Parathyroid adenoma (tissue), 2 donors: ENCODE results near the gene SGMS2.

Experiments used
- H2AFZ ChIP-seq: fragments of 300-600 bp; sonication (generic); one replicate; pipeline ENCODE4 v1.7.0; 2017; ENCODE audit warnings: antibody characterized with exemption, mild to moderate bottlenecking
- H3K27ac ChIP-seq: fragments of 300-600 bp; sonication (generic); one replicate; pipeline ENCODE4 v1.7.0; 2017
- H3K27me3 ChIP-seq: fragments of 300-600 bp; sonication (generic); one replicate; pipeline ENCODE4 v1.7.0; 2017; ENCODE audit warnings: low read length; ENCODE audit not compliant: control insufficient read depth, insufficient read depth
- H3K36me3 ChIP-seq: fragments of 300-600 bp; sonication (generic); one replicate; pipeline ENCODE4 v1.7.0; 2017; ENCODE audit warnings: low read length; ENCODE audit not compliant: control insufficient read depth, insufficient read depth
- H3K4me1 ChIP-seq: fragments of 300-600 bp; sonication (generic); one replicate; pipeline ENCODE4 v1.7.0; 2017; ENCODE audit warnings: control low read depth
- H3K4me2 ChIP-seq: fragments of 300-600 bp; sonication (generic); one replicate; pipeline ENCODE4 v1.7.0; 2017; ENCODE audit warnings: low read length
- H3K4me3 ChIP-seq: fragments of 300-600 bp; sonication (generic); one replicate; pipeline ENCODE4 v1.7.0; 2017; ENCODE audit warnings: low read depth, low read length
- H3K79me2 ChIP-seq: fragments of 300-600 bp; sonication (generic); one replicate; pipeline ENCODE4 v1.7.0; 2017; ENCODE audit warnings: control low read depth
- H3K9ac ChIP-seq: fragments of 300-600 bp; sonication (generic); one replicate; pipeline ENCODE4 v1.7.0; 2017; ENCODE audit warnings: mild to moderate bottlenecking
- H3K9me3 ChIP-seq: fragments of 300-600 bp; sonication (generic); one replicate; pipeline ENCODE4 v1.7.0; 2017; ENCODE audit warnings: low read length; ENCODE audit not compliant: control insufficient read depth
- TF ChIP-seq, protein P1 (sequence below): fragments of 300-600 bp; sonication (generic); IDR thresholded peaks from one replicate; pipeline ENCODE4 v1.7.0; 2017; ENCODE audit warnings: antibody characterized with exemption, mild to moderate bottlenecking
- donor health status: primary hyperparathyroidism.

Gene SGMS2

DNA sequence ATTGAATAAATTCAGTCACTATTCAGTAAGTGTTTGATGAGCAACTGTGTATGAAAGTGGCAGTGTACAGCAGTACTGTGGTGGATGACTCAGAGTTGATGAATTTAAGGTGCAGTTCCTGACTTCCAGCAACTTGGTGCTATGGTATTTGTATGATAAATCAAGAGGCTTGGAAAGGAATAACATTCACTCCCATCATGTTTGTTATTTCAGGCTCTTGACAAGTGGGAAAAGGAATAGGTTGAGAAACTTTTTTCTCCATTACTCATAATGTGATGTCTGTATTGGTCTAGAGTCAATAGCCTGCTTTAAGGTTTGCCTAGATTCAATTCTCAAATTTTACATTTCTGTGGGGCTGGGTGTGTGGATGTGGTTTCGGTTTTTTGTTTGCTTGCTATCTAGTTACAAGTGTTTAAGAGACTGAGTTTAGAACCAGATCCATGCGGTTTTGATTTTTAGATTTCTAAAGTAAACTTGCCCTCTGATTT, 71.5 kb downstream of the SGMS2 start:
- Histone ChIP-seq H3K79me2 (no peaks in the 10 kb centered on the region), H3K36me3 (no peaks in the 10 kb centered on the region), H3K4me1 (no peaks in the 10 kb centered on the region), H3K9me3 (no peaks in the 10 kb centered on the region), H3K4me2 (no peak overlapping the region), H3K4me3 (no peak overlapping the region), H3K27ac (no peak overlapping the region), H2AFZ (no peak overlapping the region), H3K9ac (no peak overlapping the region), H3K27me3 (no peaks in the 10 kb centered on the region)
- TF ChIP-seq, protein P1, sequence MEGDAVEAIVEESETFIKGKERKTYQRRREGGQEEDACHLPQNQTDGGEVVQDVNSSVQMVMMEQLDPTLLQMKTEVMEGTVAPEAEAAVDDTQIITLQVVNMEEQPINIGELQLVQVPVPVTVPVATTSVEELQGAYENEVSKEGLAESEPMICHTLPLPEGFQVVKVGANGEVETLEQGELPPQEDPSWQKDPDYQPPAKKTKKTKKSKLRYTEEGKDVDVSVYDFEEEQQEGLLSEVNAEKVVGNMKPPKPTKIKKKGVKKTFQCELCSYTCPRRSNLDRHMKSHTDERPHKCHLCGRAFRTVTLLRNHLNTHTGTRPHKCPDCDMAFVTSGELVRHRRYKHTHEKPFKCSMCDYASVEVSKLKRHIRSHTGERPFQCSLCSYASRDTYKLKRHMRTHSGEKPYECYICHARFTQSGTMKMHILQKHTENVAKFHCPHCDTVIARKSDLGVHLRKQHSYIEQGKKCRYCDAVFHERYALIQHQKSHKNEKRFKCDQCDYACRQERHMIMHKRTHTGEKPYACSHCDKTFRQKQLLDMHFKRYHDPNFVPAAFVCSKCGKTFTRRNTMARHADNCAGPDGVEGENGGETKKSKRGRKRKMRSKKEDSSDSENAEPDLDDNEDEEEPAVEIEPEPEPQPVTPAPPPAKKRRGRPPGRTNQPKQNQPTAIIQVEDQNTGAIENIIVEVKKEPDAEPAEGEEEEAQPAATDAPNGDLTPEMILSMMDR: no peak

DNA sequence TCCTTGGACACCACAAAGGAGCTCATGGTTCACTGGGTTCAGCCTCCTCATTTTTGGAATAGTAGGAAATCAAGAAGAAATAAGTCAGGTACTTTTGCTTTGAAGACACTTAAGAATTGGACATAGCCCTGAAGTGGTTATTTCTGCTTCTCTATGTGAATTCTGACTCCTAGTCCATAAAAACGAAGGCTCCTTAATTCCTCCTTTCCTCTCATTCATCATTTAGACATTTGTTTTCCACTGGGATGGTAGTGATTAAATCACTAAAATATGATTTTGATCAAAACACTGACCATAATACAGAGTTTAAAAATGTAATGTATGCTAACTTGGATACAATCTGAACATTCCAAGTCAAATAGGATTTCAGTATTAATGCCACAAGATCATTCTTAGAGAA, 71.9 kb downstream of the SGMS2 start:
- Histone ChIP-seq H3K4me3 (no peak overlapping the region), H3K9me3 (no peaks in the 10 kb centered on the region), H3K79me2 (no peaks in the 10 kb centered on the region), H3K9ac (no peak overlapping the region), H3K36me3 (no peaks in the 10 kb centered on the region), H3K27ac (no peak overlapping the region), H3K4me2 (no peak overlapping the region), H3K27me3 (no peaks in the 10 kb centered on the region), H3K4me1 (no peaks in the 10 kb centered on the region), H2AFZ (no peak overlapping the region)
- TF ChIP-seq, protein P1: no peak

DNA sequence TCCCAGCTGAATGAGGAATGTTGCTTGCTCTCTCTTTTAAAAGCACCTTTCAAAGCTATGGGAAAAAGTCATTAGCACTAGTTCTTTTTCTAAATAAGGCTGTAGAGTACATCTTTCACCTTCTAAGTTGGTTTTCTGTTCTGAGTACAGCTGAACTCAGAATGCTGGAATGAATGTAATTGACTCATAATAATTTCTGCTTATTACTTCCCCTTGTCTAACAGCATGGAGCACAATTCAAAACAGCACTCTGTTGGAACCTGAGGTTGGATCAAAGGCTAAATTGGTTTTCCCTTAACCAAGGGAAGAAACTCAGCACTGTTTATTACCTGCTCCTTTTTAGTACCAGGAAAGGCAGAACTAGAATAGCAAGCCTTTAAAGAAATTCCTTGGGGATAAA, 73.1 kb downstream of the SGMS2 start:
- TF ChIP-seq, protein P1: no peak
- Histone ChIP-seq H2AFZ (no peak overlapping the region), H3K36me3 (no peaks in the 10 kb centered on the region), H3K27me3 (no peaks in the 10 kb centered on the region), H3K9me3 (no peaks in the 10 kb centered on the region), H3K4me2 (no peak overlapping the region), H3K27ac (no peak overlapping the region), H3K9ac (no peak overlapping the region), H3K4me3 (no peak overlapping the region), H3K4me1 (no peaks in the 10 kb centered on the region), H3K79me2 (no peaks in the 10 kb centered on the region)

DNA sequence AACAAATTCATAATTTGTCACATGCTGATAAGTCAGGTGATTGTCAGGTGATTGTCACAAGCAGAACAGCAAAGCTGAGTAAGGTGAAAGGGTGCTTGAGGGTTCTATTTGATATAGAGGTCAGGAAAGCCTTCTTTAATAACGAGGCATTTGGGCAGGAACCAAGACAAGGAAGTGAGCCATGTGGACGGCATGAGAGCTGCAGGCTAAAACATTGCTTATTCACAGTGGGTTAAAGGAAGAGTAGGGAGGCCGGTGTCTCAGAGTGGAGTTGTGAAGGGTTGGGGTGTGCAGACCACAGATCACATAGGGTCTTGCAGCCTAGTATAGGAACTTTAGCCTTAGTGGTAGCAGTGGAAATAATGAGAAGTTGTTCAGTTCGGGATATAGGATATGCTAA, 75.3 kb downstream of the SGMS2 start:
- no peaks in the 10 kb centered on the region for H3K79me2 ChIP-seq
- no peak overlapping the region for H3K9ac ChIP-seq
- H2AFZ ChIP-seq: no peak overlapping the region
- TF ChIP-seq, protein P1: no peak
- no peaks in the 10 kb centered on the region for H3K27me3 ChIP-seq
- H3K4me3 ChIP-seq: no peak overlapping the region
- no peaks in the 10 kb centered on the region for H3K4me1 ChIP-seq
- H3K27ac ChIP-seq: no peak overlapping the region
- no peaks in the 10 kb centered on the region for H3K9me3 ChIP-seq
- H3K4me2 ChIP-seq: no peak overlapping the region
- H3K36me3 ChIP-seq: no peaks in the 10 kb centered on the region

DNA sequence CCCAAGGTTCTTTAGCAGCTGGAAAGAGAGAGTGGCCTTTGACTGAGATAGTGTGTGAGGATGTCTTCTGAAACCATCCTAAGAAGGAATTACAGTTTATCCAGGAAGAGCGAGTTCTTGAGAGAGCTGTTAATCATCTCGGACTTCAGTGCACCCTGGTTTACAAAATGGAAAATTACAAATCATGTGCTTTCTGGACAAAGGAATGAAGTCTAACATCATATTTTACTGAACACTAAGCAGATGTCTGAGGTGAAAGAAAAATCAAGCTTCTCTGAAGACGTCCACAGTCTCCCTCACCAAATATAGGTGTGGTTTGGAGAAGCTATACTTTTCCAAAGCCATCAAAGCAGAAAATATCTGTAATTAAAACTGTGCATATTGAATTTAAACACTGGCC, 75.8 kb downstream of the SGMS2 start:
- Histone ChIP-seq H3K27ac (no peak overlapping the region), H3K36me3 (no peaks in the 10 kb centered on the region), H3K4me3 (no peak overlapping the region), H3K4me1 (no peaks in the 10 kb centered on the region), H2AFZ (no peak overlapping the region), H3K9me3 (no peaks in the 10 kb centered on the region), H3K4me2 (no peak overlapping the region), H3K27me3 (no peaks in the 10 kb centered on the region), H3K79me2 (no peaks in the 10 kb centered on the region), H3K9ac (no peak overlapping the region)
- TF ChIP-seq, protein P1: no peak
